GM12892 (cell line): ENCODE results near the gene SMOC2.

Experiments used
- DNase-seq: peaks from one replicate; pipeline ENCODE4 v3.0.0; 2011; ENCODE audit not compliant: insufficient read length
- FAIRE-seq: peaks from 2 replicates; lab custom pipeline; 2011; peaks lifted over from hg19 to GRCh38; lab: Jason Lieb, UNC
- POLR2A ChIP-seq: IDR thresholded peaks from 2 replicates; pipeline ENCODE4 v1.6.1; 2011; ENCODE audit warnings: low read depth, low read length, control low read depth
- POLR2AphosphoS5 ChIP-seq: IDR thresholded peaks from 2 replicates; pipeline ENCODE4 v1.6.1; 2011; ENCODE audit warnings: low read depth, low read length, control low read depth
- TAF1 ChIP-seq: IDR thresholded peaks from 2 replicates; pipeline ENCODE4 v1.6.1; 2011; ENCODE audit warnings: low read depth, mild to moderate bottlenecking, control low read depth, low read length, borderline replicate concordance

The SMOC2 gene

DNA sequence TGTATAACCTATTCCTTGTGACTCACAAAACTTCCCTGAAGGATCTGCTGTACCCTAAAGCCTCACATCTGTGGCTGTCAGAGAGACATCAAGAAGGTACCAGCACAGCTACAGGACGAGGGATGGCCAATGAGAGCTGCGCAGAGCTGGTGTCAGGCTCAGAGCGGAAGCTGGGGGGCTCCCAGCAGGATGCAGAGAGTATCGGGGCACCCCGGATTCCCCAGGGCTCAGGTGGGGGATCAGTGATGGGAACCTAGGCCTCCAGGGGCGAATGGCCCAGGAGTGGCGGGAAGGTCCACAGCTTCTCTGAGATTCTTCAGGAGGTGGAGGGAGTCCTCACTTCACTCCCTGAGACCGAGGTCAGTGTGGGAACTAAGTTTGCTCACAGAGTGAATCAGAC is 30.9 kb upstream of the SMOC2 start:
- DNase-seq (no peak), FAIRE-seq (no peak)
- TF ChIP-seq POLR2A (no peak), TAF1 (no peak), POLR2AphosphoS5 (no peak)

GRCh38 chr6:168410554-168411011 is 30.4 kb upstream of the SMOC2 start:
- TF ChIP-seq POLR2A (no peak), TAF1 (no peak), POLR2AphosphoS5 (no peak)
- DNase-seq: no peak
- FAIRE-seq: no peak

DNA sequence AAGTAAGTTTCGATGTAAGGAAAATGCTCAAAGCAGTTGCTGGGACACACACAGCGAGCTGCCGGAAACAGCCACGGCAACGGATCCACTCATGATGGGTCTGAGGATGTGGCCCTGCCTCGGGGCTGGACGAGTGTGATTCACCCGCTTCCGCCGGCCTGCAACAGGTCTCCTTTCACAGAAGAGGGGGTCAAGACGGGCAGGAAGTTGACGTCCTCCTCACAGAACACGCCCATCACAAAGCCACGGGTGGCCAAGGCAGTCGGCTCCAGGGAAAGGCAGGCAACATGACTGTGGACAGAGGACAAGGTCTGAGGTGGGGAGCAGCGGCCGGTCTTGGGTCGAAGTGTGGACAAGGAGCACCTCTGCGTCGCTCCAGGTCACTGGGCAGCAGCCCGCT is 29.9 kb upstream of the SMOC2 start:
- DNase-seq: no peak
- TF ChIP-seq TAF1 (no peak), POLR2AphosphoS5 (no peak), POLR2A (no peak)
- no peak for FAIRE-seq

GRCh38 chr6:168411793-168412192 is 29.2 kb upstream of the SMOC2 start:
- TF ChIP-seq TAF1: no peak
- no peak for TF ChIP-seq POLR2AphosphoS5
- TF ChIP-seq POLR2A: no peak
- no peak for FAIRE-seq
- no peak for DNase-seq

- TF ChIP-seq POLR2AphosphoS5 (no peak), POLR2A (no peak), TAF1 (no peak)
- no peak for FAIRE-seq
- no peak for DNase-seq
Observed at GRCh38 chr6:168412456-168412855, 28.5 kb upstream of the SMOC2 start.

GRCh38 chr6:168413018-168413720 is 27.8 kb upstream of the SMOC2 start:
- FAIRE-seq (no peak), DNase-seq (no peak)
- TF ChIP-seq TAF1: no peak
- TF ChIP-seq POLR2AphosphoS5: no peak
- TF ChIP-seq POLR2A: no peak

GRCh38 chr6:168413856-168414255 is 27.1 kb upstream of the SMOC2 start:
- DNase-seq: no peak
- no peak for TF ChIP-seq TAF1
- no peak for TF ChIP-seq POLR2AphosphoS5
- no peak for TF ChIP-seq POLR2A
- no peak for FAIRE-seq

DNA sequence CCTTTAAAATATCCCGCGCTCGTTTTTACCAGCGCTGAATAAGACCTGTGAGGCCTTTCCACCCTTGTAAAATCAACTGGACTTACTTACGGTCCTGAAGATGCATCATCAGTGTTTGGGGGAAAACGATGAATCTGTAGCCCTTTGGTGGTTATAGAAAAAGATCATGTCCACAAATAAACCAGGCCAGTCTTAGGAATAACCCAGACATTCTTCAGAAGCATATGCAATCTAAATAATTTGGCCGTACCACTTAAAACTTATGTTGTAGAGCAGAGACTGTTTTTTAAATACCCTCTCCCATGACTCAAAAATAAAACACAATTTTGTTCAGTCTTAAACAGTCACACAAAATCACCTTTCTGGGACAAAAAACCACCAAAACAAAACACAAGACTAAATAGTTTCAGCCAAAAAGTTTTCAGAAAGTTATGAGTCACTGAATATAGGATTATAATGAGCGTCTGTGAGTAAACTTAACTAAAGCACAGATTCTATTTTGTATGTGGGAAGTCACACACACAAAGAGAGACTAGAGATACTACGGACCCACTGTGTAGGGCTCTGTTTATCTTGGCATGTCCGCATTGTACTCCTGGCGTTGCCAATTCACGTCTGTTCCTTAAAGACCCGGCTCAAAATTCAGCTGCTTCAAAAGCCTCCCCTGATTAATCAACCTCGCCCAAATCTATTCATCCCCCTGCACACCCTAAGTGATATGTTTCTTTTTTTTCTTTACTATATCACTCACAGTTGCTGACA is 26.5 kb upstream of the SMOC2 start:
- no peak for FAIRE-seq

DNA sequence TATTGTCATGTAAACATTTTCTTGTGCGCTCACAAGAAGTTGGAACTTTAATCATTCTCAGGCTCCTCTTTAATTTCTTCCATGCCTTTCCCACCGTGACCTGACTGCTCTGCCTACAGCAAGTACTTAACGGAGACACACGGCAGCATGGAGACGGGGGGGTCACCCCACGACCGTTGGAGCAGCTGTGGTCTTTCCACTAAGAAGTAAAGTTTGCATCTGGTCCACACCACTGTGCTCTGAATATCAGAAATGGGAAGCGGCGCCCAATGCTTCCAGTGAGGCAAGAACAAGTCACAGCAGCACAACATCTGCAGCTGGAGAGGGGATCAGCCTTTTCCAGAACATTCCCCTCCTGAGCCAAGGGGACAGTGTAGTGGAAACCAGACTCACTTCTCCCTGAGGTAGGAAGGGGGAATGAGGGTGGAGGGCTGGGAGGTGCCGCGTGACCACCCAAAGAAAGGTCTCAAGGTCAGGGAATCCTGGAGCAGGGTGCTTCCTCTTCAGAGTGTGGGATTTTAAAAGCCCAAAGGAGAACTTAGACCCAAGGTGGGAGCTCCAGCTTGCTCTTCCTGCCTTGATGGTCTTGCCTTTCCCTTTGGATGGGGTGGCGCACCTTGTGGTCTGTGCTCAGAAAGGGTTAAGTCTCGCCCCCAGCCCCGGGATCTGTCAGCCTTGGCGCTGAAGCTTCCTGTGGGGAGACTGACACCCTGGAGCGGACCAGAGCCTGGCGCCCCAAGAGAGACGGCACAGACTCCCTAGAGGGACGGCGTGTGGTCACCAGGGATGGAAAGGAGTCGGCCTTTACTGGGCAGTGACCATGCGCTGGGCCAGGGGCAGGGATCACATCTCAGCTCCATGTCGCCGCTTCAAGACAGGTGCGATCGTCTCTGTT is 25.6 kb upstream of the SMOC2 start:
- TF ChIP-seq TAF1: no peak
- TF ChIP-seq POLR2A: no peak
- no peak for TF ChIP-seq POLR2AphosphoS5
- DNase-seq: no peak
- FAIRE-seq: no peak

More for the DNA sequence above, 26.5 kb upstream of the SMOC2 start:
- DNase-seq: no peak
- TF ChIP-seq POLR2AphosphoS5 (no peak), TAF1 (no peak), POLR2A (no peak)

DNA sequence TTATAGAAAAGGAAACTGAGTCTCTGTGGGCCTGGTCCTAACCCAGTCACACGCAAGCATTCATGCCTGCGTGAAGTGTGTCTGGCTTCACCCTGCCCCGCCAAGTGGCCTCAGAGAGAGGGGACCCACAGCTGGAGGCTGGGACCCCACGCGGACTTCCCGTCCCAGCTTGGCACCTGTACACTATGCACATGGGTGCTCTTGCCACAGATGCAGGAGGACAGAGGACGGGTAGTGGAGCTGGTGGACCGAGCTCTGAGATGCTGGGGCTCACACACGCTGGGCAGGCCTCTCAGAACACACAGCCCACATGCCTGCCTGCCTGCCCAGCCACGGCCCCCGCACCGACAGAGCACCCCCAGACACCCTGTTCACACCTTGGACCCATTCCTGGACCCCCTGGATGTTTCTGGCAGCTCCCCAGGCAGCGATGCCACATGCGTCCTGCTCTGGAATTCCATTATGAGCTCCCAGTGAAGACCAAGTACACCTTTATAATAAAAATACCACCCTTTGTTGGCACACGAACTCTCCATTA is 24.9 kb upstream of the SMOC2 start:
- FAIRE-seq: no peak
- TF ChIP-seq TAF1 (no peak), POLR2AphosphoS5 (no peak), POLR2A (no peak)
- no peak for DNase-seq

GRCh38 chr6:168416531-168416930 is 24.5 kb upstream of the SMOC2 start:
- TF ChIP-seq TAF1: no peak
- TF ChIP-seq POLR2AphosphoS5: no peak
- no peak for TF ChIP-seq POLR2A
- FAIRE-seq (no peak), DNase-seq (no peak)
